HL-60 (cell line): ENCODE measurements around the gene H2BK1.

Experiments used
- DNase-seq, 2 experiments: peaks; one replicate each; pipeline ENCODE4 v3.0.0-alpha.2; 2010 to 2020; ENCODE audit warnings: low read depth in 1 of 2, low spot score in 1 of 2
- H3K27ac ChIP-seq: fragments of 250-450 bp; sonication (Bioruptor Pico); replicated peaks from 2 replicates; pipeline ENCODE4 v1.5.1; 2020; ENCODE audit warnings: mild to moderate bottlenecking, moderate library complexity
- H3K27me3 ChIP-seq: fragments of 250-450 bp; sonication (Bioruptor Pico); 2 replicates; pipeline ENCODE4 v1.5.1; 2021; ENCODE audit warnings: mild to moderate bottlenecking, moderate library complexity; ENCODE audit not compliant: insufficient read depth, poor library complexity, severe bottlenecking
- H3K4me3 ChIP-seq: replicated peaks from 2 replicates; pipeline ENCODE4 v1.5.1; 2011; ENCODE audit warnings: mild to moderate bottlenecking, control low read depth, low read length; ENCODE audit not compliant: insufficient read depth
- GABPA ChIP-seq: IDR thresholded peaks from 2 replicates; pipeline ENCODE4 v1.6.1; 2012; ENCODE audit warnings: low read depth
- POLR2AphosphoS5 ChIP-seq: IDR thresholded peaks from 2 replicates; pipeline ENCODE4 v1.6.1; 2012; ENCODE audit warnings: low read depth
- SPI1 ChIP-seq: IDR thresholded peaks from 2 replicates; pipeline ENCODE4 v1.6.1; 2012; ENCODE audit warnings: low read depth, mild to moderate bottlenecking, borderline replicate concordance
- TF ChIP-seq, protein P1 (sequence below): IDR thresholded peaks from one replicate; pipeline ENCODE4 v1.5.1; 2011; ENCODE audit warnings: low read length, control low read depth, inconsistent platforms; ENCODE audit not compliant: insufficient read depth
- TF ChIP-seq, protein P2 (sequence below): IDR thresholded peaks from 2 replicates; pipeline ENCODE4 v1.6.1; 2012; ENCODE audit warnings: low read depth; ENCODE audit not compliant: insufficient replicate concordance

H2BK1 gene

DNA sequence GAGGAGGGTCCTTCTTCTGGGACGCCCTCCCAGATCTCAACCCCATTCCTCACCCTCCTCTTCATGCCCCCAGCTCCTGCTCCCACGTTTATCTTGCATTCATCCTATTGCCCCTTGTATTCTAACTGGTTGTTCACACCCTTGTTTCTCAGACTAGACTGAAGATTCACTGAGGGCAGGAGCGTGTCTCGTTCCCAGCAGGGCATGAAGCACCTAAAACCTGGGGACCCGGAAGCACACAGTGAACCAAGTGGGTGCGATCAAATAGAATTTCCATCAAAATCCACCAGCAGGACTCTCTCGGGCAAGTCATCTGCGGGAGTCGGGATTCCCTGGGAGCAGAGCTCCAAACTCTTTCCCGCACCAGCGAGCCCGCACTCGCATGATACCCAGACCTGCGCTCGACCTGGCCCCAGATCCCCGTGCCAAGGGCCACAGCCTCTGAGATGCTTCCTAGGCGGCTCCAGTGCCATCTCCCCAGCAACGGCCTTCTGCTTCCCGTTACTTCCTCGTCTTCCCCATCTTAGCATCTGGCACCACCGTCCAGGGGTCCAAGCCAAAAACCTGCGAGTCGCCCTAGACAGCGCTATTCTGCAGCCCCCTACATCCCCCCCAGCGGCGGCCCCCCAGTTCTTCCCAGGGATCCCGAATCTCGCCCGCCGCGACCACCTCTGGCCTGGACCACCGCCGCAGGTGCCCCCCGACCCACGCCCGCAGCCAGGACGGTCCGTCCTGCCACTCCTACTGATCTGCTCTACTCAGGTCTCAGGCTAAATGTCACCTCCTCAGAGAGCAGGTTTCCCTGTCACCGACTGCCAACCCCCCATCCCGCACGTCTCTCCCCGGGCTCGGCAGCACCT, 36.7 kb downstream of the H2BK1 start:
- no peak overlapping the region for H3K4me3 ChIP-seq
- peaks cover 18% of the 10 kb centered on the region for H3K27me3 ChIP-seq
- no peak overlapping the region for H3K27ac ChIP-seq
- TF ChIP-seq SPI1 = no peak
- TF ChIP-seq, protein P1, sequence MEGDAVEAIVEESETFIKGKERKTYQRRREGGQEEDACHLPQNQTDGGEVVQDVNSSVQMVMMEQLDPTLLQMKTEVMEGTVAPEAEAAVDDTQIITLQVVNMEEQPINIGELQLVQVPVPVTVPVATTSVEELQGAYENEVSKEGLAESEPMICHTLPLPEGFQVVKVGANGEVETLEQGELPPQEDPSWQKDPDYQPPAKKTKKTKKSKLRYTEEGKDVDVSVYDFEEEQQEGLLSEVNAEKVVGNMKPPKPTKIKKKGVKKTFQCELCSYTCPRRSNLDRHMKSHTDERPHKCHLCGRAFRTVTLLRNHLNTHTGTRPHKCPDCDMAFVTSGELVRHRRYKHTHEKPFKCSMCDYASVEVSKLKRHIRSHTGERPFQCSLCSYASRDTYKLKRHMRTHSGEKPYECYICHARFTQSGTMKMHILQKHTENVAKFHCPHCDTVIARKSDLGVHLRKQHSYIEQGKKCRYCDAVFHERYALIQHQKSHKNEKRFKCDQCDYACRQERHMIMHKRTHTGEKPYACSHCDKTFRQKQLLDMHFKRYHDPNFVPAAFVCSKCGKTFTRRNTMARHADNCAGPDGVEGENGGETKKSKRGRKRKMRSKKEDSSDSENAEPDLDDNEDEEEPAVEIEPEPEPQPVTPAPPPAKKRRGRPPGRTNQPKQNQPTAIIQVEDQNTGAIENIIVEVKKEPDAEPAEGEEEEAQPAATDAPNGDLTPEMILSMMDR = no peak
- TF ChIP-seq GABPA = no peak
- no peak for TF ChIP-seq POLR2AphosphoS5
- TF ChIP-seq, protein P2, sequence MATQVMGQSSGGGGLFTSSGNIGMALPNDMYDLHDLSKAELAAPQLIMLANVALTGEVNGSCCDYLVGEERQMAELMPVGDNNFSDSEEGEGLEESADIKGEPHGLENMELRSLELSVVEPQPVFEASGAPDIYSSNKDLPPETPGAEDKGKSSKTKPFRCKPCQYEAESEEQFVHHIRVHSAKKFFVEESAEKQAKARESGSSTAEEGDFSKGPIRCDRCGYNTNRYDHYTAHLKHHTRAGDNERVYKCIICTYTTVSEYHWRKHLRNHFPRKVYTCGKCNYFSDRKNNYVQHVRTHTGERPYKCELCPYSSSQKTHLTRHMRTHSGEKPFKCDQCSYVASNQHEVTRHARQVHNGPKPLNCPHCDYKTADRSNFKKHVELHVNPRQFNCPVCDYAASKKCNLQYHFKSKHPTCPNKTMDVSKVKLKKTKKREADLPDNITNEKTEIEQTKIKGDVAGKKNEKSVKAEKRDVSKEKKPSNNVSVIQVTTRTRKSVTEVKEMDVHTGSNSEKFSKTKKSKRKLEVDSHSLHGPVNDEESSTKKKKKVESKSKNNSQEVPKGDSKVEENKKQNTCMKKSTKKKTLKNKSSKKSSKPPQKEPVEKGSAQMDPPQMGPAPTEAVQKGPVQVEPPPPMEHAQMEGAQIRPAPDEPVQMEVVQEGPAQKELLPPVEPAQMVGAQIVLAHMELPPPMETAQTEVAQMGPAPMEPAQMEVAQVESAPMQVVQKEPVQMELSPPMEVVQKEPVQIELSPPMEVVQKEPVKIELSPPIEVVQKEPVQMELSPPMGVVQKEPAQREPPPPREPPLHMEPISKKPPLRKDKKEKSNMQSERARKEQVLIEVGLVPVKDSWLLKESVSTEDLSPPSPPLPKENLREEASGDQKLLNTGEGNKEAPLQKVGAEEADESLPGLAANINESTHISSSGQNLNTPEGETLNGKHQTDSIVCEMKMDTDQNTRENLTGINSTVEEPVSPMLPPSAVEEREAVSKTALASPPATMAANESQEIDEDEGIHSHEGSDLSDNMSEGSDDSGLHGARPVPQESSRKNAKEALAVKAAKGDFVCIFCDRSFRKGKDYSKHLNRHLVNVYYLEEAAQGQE = no peak
- no peak for DNase-seq

DNA sequence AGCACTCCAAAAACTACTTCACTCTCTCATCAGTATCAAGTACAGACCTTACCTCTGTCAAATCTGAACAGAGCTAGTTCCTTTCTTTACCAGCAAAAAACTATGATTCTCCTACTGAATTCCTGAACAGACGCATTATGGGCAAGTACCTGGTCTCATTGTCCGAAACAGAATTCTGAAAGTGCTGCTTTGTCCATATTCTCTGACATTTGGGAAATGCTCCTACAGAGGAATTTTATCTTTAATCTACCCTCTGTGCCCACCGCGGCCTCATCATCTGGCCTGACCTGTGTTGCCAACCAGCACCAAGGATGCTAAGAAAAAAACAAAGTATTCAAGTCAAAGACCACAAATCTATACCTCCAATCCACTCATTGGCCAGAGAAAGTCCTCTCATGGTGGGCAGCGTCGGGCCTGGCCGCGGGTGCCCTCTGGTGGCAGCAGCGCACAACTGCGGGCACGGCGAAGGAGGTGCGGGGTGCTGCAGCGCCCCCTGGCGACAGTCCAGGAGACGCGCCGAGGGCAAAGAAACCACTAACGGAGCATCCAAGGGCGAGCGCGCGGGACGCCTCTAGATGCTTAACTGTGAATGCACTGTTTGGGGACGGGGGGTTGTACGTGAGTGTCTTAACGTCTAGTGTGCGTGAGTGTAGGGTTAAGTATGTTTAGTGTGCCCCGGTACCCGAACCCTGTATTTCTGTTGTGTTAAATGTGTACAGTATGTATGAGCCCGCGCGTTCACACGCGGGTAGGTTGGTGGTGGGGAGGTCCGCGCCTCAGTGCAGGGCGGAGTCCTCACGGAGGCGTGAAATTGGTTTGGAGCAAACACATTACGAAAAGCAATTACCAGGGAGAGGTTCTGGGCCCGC, 37.8 kb downstream of the H2BK1 start:
- H3K27me3 ChIP-seq = peaks cover 22% of the 10 kb centered on the region
- no peak overlapping the region for H3K4me3 ChIP-seq
- DNase-seq = peak; percentile 50 to 69
- TF ChIP-seq, protein P1 = peak; percentile 99
- no peak for TF ChIP-seq SPI1
- no peak overlapping the region for H3K27ac ChIP-seq

DNA sequence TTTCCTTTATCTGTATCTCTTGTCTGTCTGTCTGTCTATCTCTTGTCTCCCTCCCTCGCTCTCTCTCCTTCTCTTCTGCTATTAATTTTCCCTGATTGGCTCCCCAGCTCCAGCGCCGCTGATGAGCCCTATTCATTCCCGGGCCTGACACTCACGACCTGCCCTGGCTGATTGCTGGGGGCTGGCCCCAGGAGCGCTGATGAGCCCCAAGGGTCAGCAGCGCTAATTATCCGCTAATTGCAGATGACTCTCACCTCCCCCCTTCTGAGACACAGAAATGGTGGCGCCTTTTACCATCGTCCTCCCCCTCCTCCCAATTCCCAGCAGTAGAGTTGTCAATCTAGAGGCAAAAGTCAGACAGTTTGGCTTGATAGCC, 41.5 kb downstream of the H2BK1 start:
- Histone ChIP-seq H3K4me3 (no peak overlapping the region), H3K27ac (no peak overlapping the region), H3K27me3 (peaks cover 52% of the 10 kb centered on the region)
- TF ChIP-seq, protein P2 = no peak
- TF ChIP-seq GABPA (no peak), SPI1 (no peak), POLR2AphosphoS5 (no peak)
- TF ChIP-seq, protein P1 = no peak
- DNase-seq = no peak
